Fibroblast of peridontal ligament (primary cell): ENCODE data around the gene LRRFIP2.

ENCODE experiments used
- DNase-seq: peaks from one replicate; pipeline ENCODE4 v3.0.0-alpha.2; 2010; ENCODE audit errors: extremely low read depth

The LRRFIP2 gene

DNA sequence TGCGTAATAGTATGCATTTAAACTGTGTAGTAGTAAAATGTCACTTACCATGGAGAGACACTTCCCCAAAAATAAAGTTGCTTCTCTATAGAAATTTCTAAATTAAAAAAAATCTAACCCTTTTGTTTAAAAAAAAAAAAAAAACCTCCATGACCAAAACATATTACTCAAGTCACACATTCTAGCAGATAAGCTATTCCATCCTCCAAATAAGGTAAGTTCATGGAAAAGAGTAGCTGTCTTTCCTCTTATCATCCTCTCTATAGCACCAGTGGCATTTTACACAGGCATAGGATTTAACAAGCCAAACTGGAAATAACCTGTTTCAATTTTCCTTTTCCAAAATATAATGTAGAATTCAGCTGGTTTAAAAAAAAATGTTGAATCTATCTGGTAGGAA lies 57.4 kb downstream of the LRRFIP2 start:
- DNase-seq: no peak

DNA sequence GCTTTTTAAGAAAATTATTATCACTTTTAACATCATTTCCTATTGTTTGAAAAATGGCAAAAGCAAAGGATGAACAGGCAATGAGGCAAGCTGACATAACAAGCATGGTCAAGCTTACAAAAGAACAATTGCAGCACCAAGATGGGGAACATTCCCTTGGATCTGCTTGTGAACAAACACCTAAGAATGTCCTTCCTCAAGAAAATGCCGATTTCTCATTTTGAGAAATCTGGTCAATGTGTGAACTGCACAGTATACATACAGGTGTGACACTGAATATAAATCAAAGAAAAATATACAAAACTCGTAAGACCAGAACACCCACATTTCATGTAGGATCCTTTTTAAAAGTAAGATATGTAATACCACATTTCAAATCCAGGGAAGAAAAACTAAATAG lies 58.9 kb downstream of the LRRFIP2 start:
- DNase-seq: peak; percentile 55

DNA sequence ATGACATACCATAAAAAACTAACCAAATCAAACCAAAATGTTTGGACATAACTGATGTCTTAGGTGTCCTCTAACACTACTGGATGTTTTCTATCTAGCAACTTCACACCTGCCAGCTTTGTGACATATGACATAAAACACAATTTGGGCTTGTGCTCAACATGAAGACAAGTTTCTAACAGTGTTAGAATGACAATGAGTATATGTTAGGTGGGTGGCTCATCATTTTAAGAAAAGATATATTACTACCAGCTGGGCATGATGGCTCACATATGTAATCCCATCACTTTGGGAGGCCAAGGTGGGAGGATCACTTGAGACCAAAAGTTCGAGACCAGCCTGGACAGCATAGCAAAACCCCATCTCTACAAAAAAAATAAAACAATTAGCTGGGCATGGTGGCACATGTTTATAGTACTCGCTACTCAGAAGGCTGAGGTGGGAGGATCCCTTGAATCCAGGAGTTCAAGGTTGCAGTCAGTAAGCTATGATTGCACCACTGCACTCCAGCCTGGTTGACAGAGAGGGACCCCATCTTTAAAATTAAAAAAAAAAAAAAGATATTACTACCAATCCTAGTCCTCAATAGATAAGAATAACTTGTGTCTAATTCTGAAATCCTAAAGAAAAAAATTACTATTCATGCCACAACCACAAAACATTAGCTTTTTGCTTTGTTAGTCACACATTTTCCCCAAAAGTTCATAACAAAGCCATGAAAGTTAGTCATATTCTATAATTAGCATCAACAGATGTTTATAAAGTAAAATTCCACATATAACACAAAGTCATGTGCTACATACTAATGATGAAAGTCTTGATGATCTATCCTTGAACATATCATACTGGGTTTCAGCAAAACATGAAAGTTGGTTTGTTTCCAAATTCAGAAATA lies 59.9 kb downstream of the LRRFIP2 start:
- peak; percentile 97 for DNase-seq

DNA sequence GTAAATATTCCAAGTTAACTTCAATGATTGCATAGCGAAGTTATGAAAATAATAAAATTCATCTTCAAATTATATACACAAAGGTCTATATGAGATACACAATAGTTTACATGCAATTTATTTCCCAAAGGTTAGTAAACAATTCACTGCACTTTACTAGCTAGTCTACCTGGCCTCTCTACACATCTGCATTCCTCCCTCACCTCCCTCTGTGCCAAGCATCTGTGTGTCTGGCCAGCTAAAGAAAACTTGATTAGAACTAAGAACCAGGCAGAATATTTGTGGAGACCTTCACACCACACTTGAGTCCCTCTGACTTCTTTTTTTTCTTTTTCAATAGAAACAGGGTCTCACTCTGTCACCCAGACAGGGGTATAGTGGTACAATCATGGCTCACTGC lies 61.4 kb downstream of the LRRFIP2 start:
- DNase-seq: no peak

DNA sequence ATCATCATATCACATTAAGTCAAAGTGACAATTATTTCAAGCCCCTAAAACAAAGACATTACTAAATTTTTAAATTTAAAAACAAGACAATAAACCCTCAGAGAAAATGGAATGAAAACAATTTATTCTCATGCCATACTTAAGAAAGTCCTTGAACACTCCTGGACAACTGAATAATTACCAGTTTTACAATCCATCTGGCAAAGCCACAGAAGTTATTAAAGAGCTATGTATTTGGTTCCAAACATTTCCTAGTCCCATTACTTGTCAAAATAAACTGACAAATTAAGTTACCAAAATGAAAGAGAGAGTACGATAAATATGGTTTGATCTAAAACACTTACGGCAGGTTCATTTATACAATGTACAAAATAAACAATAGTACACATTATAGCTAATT lies 63.2 kb downstream of the LRRFIP2 start:
- no peak for DNase-seq

DNA sequence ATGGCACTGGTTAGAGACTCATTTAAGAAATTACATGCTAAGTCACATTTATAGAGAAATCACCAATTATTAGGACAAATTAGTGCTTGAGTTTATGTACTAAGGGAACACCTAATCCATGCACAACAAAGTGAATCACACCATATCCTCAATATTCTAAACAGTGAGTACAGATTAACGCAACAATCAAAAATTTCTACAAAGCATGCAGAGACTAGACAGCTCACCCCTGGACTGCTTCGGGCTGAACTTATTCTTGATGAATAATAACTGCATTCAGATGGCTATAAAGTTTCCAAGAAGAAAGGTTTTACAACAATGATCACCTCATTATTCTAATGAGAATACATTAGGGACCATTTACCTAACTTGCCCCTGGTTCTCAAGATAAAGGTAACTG lies 66.5 kb downstream of the LRRFIP2 start:
- no peak for DNase-seq

DNA sequence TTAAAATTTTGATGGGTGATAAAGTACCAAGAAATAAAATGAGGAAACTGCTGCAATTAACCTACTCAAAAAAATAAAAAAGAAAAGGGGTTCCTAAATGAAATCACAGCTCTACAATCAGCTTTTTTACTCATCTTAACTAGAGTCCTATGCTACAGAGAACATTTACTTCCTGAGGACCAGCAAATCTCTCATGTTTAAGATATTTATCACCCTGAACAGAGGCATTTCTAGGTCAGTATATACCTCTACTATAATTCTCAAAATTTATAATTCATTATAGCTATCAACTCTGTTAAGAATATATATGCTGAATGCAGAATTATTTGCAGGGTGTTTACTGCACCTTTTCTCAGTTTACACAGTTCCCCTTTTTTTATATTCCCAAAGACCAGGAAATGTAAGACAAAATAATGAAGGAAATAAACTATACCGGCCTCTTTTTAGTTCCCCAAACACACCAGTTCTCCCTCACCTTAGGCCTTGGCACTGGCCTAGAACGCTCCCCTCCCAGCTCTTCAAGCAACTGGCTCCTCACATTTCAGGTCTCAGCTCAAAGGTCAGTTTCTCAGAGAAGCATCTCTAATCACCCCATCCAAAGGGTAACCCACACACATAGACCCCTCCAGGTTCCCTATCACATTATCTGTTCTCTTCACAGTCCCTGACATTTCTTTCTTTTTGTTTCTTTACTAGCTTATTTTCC lies 71.1 kb downstream of the LRRFIP2 start:
- DNase-seq: no peak

DNA sequence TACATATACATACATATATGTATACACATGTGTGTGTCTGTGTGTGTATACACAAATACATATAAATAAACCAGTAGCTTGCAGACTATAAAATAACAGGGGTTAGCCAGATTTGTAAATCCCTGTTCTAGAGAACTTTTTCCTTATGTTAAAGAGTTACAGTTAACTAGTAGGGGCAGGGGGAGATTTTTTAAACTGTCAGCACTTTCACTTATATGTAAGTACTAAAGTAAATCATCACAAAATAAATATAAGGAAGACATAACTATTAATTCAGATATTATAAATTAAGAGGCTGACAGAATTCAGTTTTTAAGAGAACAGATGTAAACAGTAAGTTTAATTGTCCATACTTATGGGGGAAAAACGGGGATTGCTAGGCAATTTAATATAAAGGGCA lies 74.0 kb downstream of the LRRFIP2 start:
- DNase-seq: no peak

DNA sequence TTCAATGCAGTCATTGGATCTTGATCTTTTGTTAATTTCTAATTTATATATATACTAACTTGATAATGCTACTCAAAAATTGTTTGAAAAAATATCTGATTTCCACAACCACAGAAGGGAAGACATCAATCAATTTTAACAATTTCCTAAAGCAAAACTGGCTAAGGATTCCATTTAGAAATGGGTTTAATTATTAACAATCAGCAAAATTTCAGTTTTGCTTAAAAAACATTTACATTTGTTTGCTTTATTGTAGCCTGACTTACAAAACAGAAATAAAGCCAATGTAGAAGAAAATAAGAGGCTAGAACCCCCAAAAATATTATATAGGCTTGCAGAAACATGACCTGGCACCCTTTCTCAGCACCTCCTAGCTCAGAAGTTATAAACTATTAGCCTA lies 74.9 kb downstream of the LRRFIP2 start:
- DNase-seq: no peak

DNA sequence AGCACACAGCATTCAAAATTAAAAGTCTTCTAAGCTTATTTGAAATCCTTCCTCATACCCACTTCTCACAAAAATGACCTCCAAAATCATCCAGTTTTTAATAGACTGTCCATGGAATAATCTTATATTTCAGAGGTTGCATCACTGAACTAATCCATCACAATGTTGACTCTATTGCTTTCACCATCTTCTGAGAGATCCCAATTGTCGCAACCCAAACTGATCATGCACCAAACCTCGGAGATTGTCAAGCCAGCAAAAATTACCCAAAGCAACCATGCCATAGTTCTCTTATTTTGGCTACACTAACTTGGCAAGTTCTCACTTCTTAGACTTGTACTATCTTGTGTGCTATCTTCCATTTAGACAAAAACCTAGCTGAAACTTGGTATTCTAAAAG lies 75.5 kb downstream of the LRRFIP2 start:
- no peak for DNase-seq

DNA sequence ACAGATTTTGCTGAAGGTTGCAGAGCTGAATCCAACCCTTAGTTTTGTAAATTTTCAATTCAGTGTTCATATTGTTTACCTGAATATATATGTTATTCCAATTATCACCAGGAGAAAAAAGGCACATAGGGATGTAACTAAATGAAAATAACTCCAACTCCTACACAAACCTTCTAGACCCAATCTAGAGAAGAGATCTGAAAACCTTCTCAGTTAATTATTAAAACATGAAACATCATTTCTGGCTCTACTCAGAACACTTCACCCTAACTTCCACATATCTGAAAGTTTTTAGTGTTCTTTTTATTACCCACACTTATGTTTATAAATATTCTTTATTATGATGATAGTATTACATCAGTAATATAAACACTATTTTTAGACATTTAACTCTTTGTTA lies 76.6 kb downstream of the LRRFIP2 start:
- no peak for DNase-seq

DNA sequence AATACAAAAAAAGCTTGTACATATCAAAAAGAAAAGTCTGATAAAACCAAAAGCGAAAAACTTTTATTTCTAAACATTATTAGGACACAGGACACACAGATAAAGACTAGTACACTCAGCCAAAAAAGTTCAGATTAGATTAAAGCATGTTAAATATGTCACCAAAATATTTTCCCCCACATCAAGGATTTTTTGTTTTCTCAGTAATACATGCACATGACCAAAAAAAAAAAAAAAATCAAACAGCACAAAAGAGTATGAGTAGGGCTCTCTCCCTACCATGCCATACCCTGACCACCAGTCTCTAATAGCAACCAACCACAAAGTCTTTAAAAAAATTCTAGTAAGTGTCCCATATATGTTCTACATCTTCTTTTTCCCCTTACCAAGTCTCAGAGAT lies 77.4 kb downstream of the LRRFIP2 start:
- DNase-seq: no peak

DNA sequence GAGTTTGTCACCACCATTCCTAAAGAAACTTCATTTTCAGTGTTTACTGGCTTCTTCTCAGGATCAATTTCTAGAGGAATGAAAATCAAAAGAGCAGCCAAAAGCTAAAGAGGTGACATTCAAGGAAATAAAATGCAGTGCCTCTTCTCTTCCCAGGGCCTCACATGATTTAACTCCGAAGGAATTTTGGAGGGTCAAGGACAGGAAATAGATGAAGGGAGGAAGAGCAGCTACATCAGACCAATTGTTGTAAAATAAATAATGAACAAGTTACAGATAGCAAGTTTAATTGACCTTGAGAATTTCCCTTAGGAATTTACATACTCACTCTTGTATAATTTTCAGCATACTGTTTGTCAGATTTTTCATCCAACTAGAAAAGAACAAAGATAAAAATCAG lies 78.1 kb downstream of the LRRFIP2 start:
- peak; percentile 62 for DNase-seq

DNA sequence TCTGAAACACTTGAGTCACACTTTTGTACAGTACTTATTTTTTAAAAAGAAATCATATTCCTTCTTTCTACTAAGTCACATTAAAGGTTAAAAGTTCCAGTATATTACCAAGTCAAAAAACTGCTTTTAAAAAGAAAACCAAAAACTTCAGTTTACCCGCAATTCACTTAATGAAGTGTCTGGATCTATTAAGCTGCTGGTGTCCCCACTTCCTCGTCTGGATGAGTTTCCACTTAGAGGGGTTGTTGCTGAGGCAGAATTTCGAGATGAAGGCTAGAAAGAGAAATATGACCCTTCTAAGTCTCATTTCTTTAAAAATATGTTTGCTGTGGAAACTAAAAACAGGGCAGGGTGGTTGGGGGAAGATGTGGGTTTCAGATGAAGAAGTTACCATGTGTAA lies 79.7 kb downstream of the LRRFIP2 start:
- no peak for DNase-seq

DNA sequence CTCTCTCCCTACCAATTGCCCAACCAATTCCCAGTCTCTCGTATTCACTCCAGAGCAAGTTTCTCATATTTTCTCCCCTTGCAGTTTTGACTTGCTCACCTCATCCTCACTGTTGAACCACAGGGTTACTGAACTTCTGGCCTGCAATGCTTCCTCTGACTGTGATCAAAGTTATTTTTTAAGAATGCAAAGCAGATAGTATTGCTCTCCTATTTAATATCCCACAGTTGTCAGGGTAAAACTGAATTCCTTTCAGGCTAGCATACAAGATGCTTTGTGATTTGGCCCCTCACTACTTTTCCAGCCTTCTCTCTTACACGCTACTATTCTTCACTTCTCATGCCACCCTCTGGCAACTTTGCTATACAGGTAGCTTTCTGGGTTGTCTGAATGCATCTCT lies 80.9 kb downstream of the LRRFIP2 start:
- DNase-seq: no peak

DNA sequence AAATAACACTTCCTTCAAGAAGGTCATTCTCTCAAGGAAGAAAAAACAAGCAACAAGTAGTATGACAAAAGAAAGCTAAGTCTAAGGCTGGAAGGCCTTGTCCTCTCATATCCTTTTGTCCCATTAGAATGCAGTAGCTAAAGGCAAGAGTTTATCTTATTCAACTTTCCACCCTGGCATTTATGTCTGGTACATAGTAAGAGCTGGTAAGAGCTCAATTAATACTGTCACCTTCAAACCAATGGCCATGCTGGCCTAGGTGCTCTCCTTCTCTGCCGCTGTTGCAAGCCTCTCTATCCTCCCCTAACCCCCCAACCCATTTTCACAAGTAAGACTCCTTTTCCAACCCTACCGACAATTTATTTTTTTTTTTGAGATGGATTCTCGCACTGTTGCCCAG lies 81.9 kb downstream of the LRRFIP2 start:
- DNase-seq: no peak

DNA sequence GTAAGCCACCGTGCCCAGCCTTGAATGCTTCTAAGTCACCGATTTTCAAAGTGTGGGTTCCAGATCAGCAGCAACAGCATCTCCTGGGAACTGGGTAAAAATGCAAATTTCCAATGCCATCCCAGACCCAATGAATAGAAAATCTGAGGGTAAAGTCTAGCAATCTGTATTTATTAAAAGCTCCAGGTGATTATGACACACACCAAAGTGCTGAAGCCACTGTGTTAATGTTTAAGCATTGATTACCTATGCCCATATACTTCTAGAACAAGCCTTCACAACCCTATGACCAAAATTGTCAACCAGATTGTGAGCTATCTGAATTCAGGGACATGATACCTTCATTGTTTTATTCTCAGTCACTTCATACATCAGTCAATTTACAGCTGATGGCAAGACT lies 86.5 kb downstream of the LRRFIP2 start:
- DNase-seq: no peak

DNA sequence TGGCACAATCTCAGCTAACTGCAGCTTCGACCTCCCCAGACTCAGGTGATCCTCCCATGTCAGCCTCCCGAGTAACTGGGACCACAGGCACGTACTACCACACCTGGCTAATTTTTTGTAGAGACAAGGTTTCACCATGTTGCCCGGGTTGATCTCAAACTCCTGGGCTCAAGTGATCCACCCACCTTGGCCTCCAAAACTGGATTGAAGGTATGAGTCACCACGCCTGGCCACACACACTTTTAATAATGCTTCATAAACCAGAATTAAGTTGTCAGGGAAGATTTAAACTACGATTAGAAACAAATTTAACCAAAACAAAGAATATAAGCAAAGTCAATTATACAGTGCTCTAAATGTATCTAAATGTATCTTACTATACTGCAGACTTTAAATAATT lies 87.5 kb downstream of the LRRFIP2 start:
- DNase-seq: no peak

DNA sequence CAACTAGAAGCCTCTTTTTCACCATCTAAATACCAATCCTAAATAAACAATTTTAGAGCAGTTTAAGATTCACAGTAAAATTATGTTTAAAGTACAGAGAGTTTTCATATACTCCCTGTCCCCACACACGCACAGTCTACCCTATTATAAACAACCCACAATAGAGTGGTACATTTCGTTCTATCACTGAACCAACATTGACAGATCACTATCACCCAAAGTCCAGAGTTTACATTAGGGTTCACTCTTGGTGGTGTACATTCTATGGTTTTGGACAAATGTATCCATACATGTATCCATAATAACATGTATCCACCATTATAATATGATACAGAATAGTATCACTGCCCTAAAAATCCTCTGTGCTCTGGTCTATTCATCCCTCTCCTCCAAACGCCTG lies 92.1 kb downstream of the LRRFIP2 start:
- DNase-seq: no peak

DNA sequence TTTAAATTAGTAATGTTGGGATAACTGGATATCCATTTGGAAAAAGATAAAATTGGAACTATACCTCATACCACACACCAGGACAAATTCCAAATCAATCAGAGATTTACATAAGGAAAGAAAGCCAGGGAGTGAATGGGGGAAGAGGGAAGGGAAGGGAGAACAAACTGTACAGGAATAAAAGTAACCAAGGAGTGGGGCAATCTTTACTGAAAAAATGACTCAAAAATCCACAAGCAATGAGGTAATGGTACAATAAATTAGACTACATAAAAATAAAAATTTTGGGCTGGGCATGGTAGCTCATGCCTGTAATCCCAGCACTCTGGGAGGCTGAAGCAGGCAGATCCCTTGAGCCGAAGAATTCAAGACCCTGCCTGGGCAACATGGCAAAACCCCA lies 98.4 kb downstream of the LRRFIP2 start:
- peak; percentile 40 for DNase-seq

DNA sequence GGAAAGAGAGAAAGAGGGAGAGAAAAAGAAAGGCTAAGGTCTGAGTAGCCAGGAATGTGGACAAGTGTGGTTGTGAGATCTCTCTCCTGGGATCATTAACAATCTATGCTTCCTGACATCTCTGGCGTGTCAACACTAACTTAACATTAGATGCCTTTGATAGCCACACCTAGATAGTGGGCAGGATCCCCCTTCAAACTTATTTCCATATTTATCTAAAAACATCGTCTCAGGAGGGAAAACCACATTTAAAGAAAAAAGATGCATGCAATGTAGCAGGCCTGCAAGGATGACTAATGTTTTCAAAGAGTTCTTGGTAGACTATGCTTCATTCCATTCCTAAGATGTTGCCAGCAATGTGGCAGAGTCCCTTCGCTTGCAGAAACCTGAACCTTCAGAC lies 100.2 kb downstream of the LRRFIP2 start:
- peak; percentile 82 for DNase-seq

DNA sequence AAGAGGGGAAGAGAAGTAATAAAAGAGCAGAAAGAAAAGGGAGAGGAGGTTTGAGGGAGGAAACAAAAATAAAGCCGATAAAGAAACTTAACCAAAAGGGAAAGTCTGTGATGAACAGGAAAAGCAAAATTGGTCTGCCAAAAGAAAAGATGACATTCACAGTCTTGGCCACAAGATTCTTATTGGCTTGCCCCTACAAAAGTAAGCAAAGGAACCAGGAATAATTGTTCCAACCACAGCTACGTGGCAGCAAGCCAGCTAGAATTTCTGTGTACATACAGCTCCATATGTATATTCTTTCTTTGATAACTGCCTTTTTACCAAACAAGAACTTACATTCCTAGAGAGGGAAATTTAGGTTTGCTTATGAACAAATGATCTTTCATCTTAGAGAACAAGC lies 101.5 kb downstream of the LRRFIP2 start:
- peak; percentile 95 for DNase-seq

DNA sequence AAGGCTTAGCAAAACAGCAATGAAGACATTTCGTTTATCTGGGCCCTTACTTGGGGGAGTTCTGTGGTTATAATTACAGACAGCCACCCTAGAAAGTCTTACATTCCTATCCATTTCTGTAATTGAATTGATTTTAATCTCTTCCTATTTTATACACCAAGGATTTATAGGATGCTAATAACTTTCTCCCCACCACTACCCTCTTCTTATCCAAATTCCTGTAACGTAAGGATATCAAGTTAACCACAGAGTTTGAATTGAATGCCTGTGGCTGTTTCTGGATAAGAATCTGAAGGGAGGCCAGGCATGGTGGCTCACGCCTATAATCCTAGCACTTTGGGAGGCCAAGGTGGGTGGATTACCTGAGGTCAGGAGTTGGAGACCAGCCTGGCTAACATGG lies 102.5 kb downstream of the LRRFIP2 start:
- DNase-seq: no peak
